ENCODE measurements around the gene GRB10.

DNA sequence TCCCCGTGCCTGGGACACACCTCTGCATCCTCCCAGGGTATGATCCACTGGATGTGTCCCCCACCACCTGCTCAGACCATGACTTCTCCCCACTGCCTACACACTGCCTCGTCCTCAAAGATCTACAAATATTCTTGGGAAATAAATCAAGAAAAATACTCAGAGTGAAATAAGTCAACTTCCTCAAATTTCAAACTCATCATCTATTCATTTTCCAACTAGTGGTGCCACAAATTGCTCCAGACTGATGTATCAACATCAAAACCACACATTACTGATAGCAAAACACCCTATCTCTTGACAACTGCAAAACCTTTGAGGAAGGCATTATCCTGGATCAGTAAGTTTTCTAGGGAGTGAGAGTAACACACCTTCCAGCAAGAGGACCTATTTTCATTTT is 87.7 kb downstream of the GRB10 start:
- TF ChIP-seq, protein P1, sequence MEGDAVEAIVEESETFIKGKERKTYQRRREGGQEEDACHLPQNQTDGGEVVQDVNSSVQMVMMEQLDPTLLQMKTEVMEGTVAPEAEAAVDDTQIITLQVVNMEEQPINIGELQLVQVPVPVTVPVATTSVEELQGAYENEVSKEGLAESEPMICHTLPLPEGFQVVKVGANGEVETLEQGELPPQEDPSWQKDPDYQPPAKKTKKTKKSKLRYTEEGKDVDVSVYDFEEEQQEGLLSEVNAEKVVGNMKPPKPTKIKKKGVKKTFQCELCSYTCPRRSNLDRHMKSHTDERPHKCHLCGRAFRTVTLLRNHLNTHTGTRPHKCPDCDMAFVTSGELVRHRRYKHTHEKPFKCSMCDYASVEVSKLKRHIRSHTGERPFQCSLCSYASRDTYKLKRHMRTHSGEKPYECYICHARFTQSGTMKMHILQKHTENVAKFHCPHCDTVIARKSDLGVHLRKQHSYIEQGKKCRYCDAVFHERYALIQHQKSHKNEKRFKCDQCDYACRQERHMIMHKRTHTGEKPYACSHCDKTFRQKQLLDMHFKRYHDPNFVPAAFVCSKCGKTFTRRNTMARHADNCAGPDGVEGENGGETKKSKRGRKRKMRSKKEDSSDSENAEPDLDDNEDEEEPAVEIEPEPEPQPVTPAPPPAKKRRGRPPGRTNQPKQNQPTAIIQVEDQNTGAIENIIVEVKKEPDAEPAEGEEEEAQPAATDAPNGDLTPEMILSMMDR (IDR thresholded peaks at IDR 0.05) = no peak
- no peak for TF ChIP-seq POLR2A (IDR thresholded peaks at IDR 0.05)
